Measurements from ENCODE around the gene DCAF7. TPM values are rescaled to one million over a fixed set of nuclear protein-coding genes. Genes with fewer than 3 reads are reported as not detected.

Gene DCAF7
- polyA plus RNA-seq, 1 of the 3 experiments (the other 2 are of a cell fraction): 63.5 TPM

DNA sequence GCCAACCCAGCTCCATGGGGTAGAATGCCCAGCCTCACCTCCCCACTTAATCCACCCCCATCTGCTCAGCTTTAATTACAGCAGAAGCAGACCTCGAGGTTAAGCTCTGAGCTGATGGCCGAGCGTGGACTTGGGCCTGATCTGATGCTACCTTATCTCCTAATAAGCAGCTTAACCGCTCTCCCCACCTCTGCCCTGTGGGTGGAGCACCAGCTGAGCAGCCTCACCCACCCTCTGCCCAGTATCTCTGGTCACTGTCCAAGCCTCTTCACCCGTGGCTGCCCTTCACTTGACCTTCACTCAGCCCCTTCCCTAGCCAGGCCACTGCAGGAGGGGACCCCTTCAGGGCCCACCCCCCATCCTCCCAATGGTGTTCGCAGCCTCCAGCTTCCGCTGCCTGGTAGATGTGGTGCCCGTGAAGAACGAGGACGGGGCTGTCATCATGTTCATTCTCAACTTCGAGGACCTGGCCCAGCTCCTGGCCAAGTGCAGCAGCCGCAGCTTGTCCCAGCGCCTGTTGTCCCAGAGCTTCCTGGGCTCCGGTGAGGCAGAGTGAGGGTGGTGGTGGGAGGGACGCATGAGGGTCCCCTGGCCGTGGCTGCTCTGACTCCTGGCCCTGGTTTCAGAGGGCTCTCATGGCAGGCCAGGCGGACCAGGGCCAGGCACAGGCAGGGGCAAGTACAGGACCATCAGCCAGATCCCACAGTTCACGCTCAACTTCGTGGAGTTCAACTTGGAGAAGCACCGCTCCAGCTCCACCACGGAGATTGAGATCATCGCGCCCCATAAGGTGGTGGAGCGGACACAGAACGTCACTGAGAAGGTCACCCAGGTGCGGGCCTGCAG, 20.3 kb upstream of the DCAF7 start:
- Histone ChIP-seq H3K27ac (ENCODE audit: low read depth in 2 of 2, low read length in 1 of 2) (peak overlapping the region in 1 of 2 experiments; percentile 32; a peak in 1 of 4 replicates), H3K4me1 (ENCODE audit: control insufficient read depth in 1 of 2, insufficient read depth in 2 of 2, low read depth in 1 of 2, low read length in 1 of 2) (peaks cover 0 to 29% of the 10 kb centered on the region in 2 experiments; a peak in 1 of 4 replicates), H3F3A (replicated peaks; ENCODE audit: insufficient read depth) (no peaks in the 10 kb centered on the region), H3K4me2 (no peak overlapping the region), H3K9ac (no peak overlapping the region), H3K9me2 (no peaks in the 10 kb centered on the region), H3K4me3 (ENCODE audit: low read depth in 2 of 2, low read length in 1 of 2) (no peak overlapping the region), H3K36me3 (replicated peaks in 1 of 2; ENCODE audit: control insufficient read depth in 1 of 2, insufficient read depth in 2 of 2, low read length in 1 of 2) (no peaks in the 10 kb centered on the region), H3K79me2 (ENCODE audit: insufficient read depth) (no peaks in the 10 kb centered on the region), H2AFZ (ENCODE audit: low read depth) (no peak overlapping the region), H3K27me3 (ENCODE audit: insufficient read depth) (0 out of 2 replicates have a peak, but pooled peaks cover 17% of the 10 kb centered on the region), H4K20me1 (ENCODE audit: insufficient read depth) (no peaks in the 10 kb centered on the region), H3K9me3 (no peaks in the 10 kb centered on the region)
- peak; percentile 74 for DNase-seq
- ChIA-PET CTCF (interaction anchor here (1.0 to 4.8 kb wide), 9 partner anchors 14 to 105 kb away, joined by 3 to 29 read pairs (median 5); no protein-coding TSS in a partner anchor), POLR2A (interaction anchor here (0.7 to 1.9 kb wide), 3 partner anchors 83 to 96 kb away, joined by 3 to 4 read pairs (median 3); partner anchors contain the start of gene CYB561)
- TF ChIP-seq FOSL2 (IDR thresholded peaks at IDR 0.05; ENCODE audit: borderline replicate concordance, low read depth): no peak
- TF ChIP-seq RAD21 (IDR thresholded peaks at IDR 0.05; ENCODE audit: low read length): 0 out of 2 replicates have a peak, but pooled peaks have one; percentile 9
- TF ChIP-seq GATA2 (CRISPR knock-in tag; IDR thresholded peaks at IDR 0.05): peak; percentile 60
- peak; percentile 2; the same call in 1 of the 2 replicates for TF ChIP-seq SMC3 (IDR thresholded peaks at IDR 0.05; ENCODE audit: low read depth, low read length)
- TF ChIP-seq, protein P1, sequence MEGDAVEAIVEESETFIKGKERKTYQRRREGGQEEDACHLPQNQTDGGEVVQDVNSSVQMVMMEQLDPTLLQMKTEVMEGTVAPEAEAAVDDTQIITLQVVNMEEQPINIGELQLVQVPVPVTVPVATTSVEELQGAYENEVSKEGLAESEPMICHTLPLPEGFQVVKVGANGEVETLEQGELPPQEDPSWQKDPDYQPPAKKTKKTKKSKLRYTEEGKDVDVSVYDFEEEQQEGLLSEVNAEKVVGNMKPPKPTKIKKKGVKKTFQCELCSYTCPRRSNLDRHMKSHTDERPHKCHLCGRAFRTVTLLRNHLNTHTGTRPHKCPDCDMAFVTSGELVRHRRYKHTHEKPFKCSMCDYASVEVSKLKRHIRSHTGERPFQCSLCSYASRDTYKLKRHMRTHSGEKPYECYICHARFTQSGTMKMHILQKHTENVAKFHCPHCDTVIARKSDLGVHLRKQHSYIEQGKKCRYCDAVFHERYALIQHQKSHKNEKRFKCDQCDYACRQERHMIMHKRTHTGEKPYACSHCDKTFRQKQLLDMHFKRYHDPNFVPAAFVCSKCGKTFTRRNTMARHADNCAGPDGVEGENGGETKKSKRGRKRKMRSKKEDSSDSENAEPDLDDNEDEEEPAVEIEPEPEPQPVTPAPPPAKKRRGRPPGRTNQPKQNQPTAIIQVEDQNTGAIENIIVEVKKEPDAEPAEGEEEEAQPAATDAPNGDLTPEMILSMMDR (IDR thresholded peaks at IDR 0.05): no peak
- TF ChIP-seq RFX5 (IDR thresholded peaks at IDR 0.05; ENCODE audit: low read length): no peak
- 68% methylated on average over 25 of the region's 26 CpGs for WGBS (ENCODE audit: low lambda C conversion rate)

DNA sequence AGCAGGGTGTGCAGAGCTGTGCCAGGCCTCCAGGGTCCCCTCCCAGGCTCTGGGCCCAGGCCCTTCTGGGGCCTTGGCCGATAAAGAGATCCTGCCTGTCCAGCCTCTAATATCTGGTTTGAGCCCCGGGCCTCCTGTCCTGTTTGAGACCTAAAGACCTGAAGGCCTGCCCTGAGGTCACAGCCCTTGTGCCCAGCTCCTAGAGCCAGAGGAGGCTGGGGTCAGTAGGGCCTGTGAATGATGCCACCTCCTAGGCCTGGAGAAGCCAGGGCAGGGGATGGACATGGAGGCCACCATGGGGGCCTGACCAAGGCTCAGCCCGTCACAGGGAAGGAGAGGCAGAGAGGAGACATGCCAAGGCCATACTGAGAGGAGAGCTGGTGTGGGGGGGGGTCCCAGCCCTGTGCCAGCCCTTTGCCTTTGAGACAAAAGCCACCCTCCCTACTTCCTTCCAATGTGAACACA, 19.7 kb upstream of the DCAF7 start:
- no peaks in the 10 kb centered on the region for H3K9me3 ChIP-seq
- WGBS (ENCODE audit: low lambda C conversion rate): 65% methylated on average over 2 of the region's 3 CpGs
- no peaks in the 10 kb centered on the region for H3K36me3 ChIP-seq (replicated peaks in 1 of 2; ENCODE audit: control insufficient read depth in 1 of 2, insufficient read depth in 2 of 2, low read length in 1 of 2)
- DNase-seq: no peak
- POLR2A ChIA-PET: interaction anchor here (0.7 to 1.9 kb wide), 5 partner anchors 19 to 99 kb away, joined by 3 to 5 read pairs (median 4); partner anchors contain the start of genes CYB561 and DCAF7
- no peak overlapping the region for H3K4me2 ChIP-seq
- no peak overlapping the region for H3K4me3 ChIP-seq (ENCODE audit: low read depth in 2 of 2, low read length in 1 of 2)
- no peaks in the 10 kb centered on the region for H3K9me2 ChIP-seq
- H2AFZ ChIP-seq (ENCODE audit: low read depth): no peak overlapping the region
- H4K20me1 ChIP-seq (ENCODE audit: insufficient read depth): no peaks in the 10 kb centered on the region
- no peak overlapping the region for H3K9ac ChIP-seq
- no peaks in the 10 kb centered on the region for H3F3A ChIP-seq (replicated peaks; ENCODE audit: insufficient read depth)
- no peaks in the 10 kb centered on the region for H3K79me2 ChIP-seq (ENCODE audit: insufficient read depth)
- peaks cover 12% of the 10 kb centered on the region; the same call in 1 of the 2 replicates for H3K27me3 ChIP-seq (ENCODE audit: insufficient read depth)
- CTCF ChIA-PET: interaction anchor here (1.0 to 4.8 kb wide), 9 partner anchors 14 to 105 kb away, joined by 3 to 27 read pairs (median 4); no protein-coding TSS in a partner anchor
- peaks cover 0 to 29% of the 10 kb centered on the region in 2 experiments; a peak in 1 of 4 replicates for H3K4me1 ChIP-seq (ENCODE audit: control insufficient read depth in 1 of 2, insufficient read depth in 2 of 2, low read depth in 1 of 2, low read length in 1 of 2)
- H3K27ac ChIP-seq (ENCODE audit: low read depth in 2 of 2, low read length in 1 of 2): no peak overlapping the region; a peak in 1 of 4 replicates
- no peak for TF ChIP-seq GATA2 (CRISPR knock-in tag; IDR thresholded peaks at IDR 0.05)
- TF ChIP-seq, protein P1 (IDR thresholded peaks at IDR 0.05): no peak
- TF ChIP-seq NRF1 (IDR thresholded peaks at IDR 0.05; ENCODE audit: low read depth, low read length): no peak
- TF ChIP-seq TCF12 (IDR thresholded peaks at IDR 0.05): no peak
- TF ChIP-seq, protein P2, sequence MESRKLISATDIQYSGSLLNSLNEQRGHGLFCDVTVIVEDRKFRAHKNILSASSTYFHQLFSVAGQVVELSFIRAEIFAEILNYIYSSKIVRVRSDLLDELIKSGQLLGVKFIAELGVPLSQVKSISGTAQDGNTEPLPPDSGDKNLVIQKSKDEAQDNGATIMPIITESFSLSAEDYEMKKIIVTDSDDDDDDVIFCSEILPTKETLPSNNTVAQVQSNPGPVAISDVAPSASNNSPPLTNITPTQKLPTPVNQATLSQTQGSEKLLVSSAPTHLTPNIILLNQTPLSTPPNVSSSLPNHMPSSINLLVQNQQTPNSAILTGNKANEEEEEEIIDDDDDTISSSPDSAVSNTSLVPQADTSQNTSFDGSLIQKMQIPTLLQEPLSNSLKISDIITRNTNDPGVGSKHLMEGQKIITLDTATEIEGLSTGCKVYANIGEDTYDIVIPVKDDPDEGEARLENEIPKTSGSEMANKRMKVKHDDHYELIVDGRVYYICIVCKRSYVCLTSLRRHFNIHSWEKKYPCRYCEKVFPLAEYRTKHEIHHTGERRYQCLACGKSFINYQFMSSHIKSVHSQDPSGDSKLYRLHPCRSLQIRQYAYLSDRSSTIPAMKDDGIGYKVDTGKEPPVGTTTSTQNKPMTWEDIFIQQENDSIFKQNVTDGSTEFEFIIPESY (IDR thresholded peaks at IDR 0.05; ENCODE audit: borderline replicate concordance, low read depth): no peak
- no peak for TF ChIP-seq RFX5 (IDR thresholded peaks at IDR 0.05; ENCODE audit: low read length)
- no peak for TF ChIP-seq MEF2A (IDR thresholded peaks at IDR 0.05; ENCODE audit: borderline replicate concordance, low read depth)
- no peak for TF ChIP-seq YY1 (IDR thresholded peaks at IDR 0.05; ENCODE audit: low read depth)
- TF ChIP-seq, protein P3, sequence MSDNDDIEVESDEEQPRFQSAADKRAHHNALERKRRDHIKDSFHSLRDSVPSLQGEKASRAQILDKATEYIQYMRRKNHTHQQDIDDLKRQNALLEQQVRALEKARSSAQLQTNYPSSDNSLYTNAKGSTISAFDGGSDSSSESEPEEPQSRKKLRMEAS (IDR thresholded peaks at IDR 0.05; ENCODE audit: low read depth): no peak
- TF ChIP-seq, protein P4, sequence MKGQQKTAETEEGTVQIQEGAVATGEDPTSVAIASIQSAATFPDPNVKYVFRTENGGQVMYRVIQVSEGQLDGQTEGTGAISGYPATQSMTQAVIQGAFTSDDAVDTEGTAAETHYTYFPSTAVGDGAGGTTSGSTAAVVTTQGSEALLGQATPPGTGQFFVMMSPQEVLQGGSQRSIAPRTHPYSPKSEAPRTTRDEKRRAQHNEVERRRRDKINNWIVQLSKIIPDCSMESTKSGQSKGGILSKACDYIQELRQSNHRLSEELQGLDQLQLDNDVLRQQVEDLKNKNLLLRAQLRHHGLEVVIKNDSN (IDR thresholded peaks at IDR 0.05; ENCODE audit: borderline replicate concordance, low read depth): no peak
- TF ChIP-seq NFIC (IDR thresholded peaks at IDR 0.05; ENCODE audit: borderline replicate concordance): no peak
- no peak for TF ChIP-seq POLR2AphosphoS5 (IDR thresholded peaks at IDR 0.05; ENCODE audit: low read depth, low read length)

All from SK-N-SH (cell line).